ENCODE results near the gene SHROOM2. TPM values are rescaled to one million over a fixed set of nuclear protein-coding genes. Genes with fewer than 3 reads are reported as not detected.

Gene SHROOM2
- total RNA-seq, 1 donor, result not detected

DNA sequence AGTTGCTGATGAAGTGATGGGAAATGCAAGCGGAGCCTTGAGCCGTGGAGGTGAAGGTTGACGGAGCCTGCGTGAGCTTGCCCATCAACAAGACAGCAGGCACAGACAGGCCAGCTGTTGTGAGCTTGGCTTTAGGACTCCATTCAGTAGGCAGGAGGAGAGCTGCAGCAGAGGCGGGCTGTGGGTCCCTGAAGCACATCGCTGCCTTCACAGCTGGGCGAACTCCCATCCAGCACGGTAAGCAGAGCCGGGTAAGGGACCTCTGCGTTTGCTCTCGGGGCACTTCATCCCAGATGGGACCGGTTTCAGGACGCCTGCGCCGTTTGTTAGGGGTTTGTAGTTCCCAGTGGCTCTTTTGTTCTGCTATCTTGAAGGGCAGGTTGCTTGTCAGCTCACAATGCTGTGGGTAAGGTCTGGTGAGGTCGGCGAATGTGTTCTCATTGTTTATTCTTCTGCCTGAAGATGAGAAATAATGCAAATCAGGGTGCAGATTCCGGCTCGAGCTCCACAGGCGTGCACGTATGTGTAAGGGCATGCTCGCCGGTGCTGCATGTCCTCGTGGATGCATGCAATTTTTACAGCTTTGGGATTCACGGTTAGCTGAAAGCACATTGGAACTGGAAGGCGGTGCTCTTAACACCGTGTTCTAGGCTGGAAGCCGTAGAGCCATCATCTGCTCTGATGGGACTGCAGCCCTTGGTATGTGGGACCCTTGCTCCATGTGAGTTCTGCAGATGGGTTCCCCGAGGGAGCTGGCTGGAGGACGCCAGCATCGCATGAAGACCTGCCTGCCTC lies 126.3 kb downstream of the SHROOM2 start:
- no peak overlapping the region for H3K4me3 ChIP-seq (ENCODE audit: low read depth, low read length)
- TF ChIP-seq, protein P1, sequence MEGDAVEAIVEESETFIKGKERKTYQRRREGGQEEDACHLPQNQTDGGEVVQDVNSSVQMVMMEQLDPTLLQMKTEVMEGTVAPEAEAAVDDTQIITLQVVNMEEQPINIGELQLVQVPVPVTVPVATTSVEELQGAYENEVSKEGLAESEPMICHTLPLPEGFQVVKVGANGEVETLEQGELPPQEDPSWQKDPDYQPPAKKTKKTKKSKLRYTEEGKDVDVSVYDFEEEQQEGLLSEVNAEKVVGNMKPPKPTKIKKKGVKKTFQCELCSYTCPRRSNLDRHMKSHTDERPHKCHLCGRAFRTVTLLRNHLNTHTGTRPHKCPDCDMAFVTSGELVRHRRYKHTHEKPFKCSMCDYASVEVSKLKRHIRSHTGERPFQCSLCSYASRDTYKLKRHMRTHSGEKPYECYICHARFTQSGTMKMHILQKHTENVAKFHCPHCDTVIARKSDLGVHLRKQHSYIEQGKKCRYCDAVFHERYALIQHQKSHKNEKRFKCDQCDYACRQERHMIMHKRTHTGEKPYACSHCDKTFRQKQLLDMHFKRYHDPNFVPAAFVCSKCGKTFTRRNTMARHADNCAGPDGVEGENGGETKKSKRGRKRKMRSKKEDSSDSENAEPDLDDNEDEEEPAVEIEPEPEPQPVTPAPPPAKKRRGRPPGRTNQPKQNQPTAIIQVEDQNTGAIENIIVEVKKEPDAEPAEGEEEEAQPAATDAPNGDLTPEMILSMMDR (IDR thresholded peaks at IDR 0.05; ENCODE audit: insufficient read depth, low read length), result no peak
- DNase-seq (ENCODE audit: low read depth), result no peak

DNA sequence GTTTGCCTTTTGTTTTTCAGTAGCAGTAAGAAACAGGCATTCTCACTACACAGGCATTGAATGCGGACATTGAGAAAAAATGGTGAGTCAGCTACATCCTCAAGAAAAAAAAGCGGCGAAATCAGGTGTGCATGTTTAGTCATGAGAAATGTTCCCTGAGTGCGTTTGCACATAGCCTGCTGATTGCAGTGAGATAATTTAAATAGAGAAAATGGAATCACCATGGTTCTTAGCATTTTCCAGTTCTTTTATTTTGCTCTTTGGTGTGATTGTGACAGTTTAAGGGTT lies 126.9 kb downstream of the SHROOM2 start:
- TF ChIP-seq, protein P1 (IDR thresholded peaks at IDR 0.05; ENCODE audit: insufficient read depth, low read length), result no peak
- H3K4me3 ChIP-seq (ENCODE audit: low read depth, low read length), result no peak overlapping the region
- DNase-seq (ENCODE audit: low read depth), result no peak

DNA sequence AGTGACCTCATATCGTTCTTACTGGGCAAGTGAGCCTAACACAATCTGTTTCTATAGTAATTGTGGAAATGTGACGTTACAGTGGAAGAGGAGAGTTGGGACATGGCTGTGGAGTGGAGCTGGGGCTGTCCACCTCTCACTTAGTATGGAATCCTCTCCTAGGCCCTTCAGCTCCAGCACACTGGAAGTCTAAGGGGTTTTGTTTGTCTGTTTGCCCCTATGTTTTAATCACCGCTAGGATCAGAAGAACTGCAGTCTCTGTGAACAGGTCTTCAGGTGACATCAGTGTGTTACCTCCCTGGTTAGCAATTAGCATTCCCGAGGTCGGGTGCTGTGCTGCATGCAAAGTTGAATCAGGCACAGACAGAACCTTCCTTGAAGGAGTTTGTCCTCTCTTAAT lies 131.6 kb downstream of the SHROOM2 start:
- TF ChIP-seq, protein P1 (IDR thresholded peaks at IDR 0.05; ENCODE audit: insufficient read depth, low read length), result no peak
- H3K4me3 ChIP-seq (ENCODE audit: low read depth, low read length), result no peak overlapping the region
- no peak for DNase-seq (ENCODE audit: low read depth)

DNA sequence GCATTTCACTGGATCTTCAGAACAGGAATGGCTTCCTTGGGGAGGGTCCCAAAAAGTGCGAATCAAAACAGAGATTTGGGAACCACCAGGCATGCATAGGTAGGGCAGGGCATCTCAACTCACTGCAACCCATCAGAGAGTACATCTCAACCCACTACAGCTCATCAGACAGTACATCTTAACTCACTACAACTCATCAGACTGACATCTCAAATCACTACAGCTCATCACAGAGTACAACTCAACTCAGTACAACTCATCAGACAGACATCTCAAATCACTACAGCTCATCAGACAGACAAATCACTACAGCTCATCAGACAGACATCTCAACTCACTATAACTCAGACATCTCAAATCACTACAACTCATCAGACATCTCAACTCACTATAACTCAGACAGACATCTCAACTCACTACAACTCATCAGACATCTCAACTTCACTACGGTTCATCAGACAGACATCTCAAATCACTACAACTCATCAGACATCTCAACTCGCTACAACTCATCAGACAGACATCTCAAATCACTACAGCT lies 133.5 kb downstream of the SHROOM2 start:
- DNase-seq (ENCODE audit: low read depth), result no peak
- TF ChIP-seq, protein P1 (IDR thresholded peaks at IDR 0.05; ENCODE audit: insufficient read depth, low read length), result no peak
- H3K4me3 ChIP-seq (ENCODE audit: low read depth, low read length), result no peak overlapping the region

DNA sequence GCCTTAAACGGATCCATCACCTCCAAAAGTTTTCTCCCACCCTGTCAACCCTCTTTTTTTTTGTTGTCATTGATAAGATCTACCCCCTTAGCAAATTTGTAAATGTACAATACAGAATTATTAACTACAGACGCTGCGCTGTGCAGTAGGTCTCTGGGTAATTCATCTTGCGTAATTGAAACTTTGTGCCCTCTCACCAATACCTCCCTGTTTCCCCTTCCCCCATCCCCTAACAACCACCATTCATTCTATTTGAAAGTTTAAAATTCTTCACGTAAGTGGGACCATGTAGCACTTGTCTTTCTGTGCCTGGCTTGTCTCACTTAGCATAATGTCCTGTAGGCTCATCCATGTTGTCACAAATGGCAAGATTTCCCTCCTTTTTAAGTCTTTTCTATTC lies 135.2 kb downstream of the SHROOM2 start:
- TF ChIP-seq, protein P1 (IDR thresholded peaks at IDR 0.05; ENCODE audit: insufficient read depth, low read length), result no peak
- DNase-seq (ENCODE audit: low read depth), result no peak
- no peak overlapping the region for H3K4me3 ChIP-seq (ENCODE audit: low read depth, low read length)

DNA sequence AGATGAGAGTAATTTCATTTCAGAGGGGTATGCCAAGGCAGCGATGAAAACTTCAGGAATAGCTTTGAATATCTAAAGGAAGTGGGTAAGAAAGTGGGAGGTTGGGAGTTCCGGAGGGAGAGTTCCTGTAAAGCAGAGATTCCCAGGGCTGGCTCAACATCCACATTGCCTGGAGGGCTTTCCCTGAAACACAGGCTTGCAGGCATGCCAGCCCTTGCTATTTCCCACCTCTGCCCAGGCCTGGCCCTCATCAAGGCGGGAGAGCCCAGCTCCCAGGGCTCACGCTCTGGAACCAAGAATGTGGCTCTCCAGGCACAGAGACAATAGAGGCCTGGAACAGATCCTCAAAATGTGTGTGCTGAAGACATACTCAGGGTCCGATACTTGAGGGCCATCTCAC lies 137.1 kb downstream of the SHROOM2 start:
- no peak for DNase-seq (ENCODE audit: low read depth)
- TF ChIP-seq, protein P1 (IDR thresholded peaks at IDR 0.05; ENCODE audit: insufficient read depth, low read length), result no peak
- H3K4me3 ChIP-seq (ENCODE audit: low read depth, low read length), result no peak overlapping the region

DNA sequence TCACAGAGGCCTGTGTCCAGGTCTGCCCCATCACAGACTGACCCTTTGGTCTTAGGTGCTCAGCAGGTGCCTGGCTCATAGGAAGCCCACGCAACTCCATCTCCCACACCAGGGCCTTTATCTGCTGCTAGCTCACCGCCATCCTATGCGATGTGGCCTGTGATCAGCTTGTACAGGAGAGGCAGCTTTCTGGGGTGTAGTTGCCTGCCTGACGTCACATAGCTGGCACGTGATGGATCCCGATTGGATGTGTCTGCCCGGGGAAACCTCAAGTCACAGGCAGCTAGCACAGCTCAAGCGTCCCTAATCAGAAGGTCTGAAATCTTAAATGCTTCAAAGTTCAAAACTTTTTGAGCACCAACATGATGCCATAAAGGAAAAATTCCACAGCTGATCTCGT lies 139.8 kb downstream of the SHROOM2 start:
- H3K4me3 ChIP-seq (ENCODE audit: low read depth, low read length), result no peak overlapping the region
- DNase-seq (ENCODE audit: low read depth), result no peak
- TF ChIP-seq, protein P1 (IDR thresholded peaks at IDR 0.05; ENCODE audit: insufficient read depth, low read length), result no peak

Data from fibroblast of the aortic adventitia (primary cell).